HG02840 (cell line): ENCODE results near the gene BRI3BP.

Experiments used
- ATAC-seq: cut with Tn5 transposase; IDR thresholded peaks from one replicate; pipeline ENCODE4 v1.9.1; 2021; ENCODE audit warnings: mild to moderate bottlenecking, moderate library complexity, moderate number of reproducible peaks; ENCODE audit not compliant: unreplicated experiment, low FRiP score

The BRI3BP gene

DNA sequence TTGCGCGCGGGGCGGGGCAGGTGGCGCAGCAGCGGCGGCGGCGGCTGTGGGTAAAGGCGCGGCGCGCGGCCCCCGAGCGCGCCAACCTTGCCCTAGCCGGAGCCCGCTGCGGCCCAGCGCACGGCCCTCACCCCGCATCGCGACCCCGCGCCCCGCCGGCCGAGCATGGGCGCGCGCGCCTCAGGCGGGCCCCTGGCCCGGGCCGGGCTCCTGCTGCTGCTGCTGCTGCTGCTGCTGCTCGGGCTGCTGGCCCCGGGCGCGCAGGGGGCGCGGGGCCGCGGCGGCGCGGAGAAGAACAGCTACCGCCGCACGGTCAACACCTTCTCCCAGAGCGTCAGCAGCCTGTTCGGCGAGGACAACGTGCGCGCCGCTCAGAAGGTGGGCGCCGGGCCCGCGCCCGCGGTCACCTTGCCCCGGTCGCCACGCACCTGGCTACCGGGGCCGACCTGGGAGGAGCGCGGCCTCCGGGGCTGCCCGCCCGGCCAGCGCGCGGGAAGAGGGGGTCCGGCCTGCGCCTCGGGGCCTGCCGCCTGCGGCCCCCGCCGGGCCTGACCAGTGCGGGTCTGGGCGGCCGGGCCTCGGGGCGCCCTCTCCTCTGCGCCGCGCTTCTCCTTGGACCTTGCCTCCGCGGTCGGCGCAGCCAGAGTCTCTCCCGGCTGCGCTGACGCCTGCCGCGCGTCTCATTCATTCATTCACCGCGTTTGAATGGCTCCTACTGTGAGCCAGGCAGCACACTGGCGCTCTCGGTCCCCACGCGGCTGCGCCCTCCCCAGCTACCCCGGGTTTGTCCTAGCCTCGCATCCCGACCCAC lies at the start of gene BRI3BP:
Gene BRI3BP, plus strand, starts transcription at position 20 of the 811 bp plus-strand sequence. Its CDS starts 146 bp downstream, at position 166.
- ATAC-seq = peak; percentile 41

DNA sequence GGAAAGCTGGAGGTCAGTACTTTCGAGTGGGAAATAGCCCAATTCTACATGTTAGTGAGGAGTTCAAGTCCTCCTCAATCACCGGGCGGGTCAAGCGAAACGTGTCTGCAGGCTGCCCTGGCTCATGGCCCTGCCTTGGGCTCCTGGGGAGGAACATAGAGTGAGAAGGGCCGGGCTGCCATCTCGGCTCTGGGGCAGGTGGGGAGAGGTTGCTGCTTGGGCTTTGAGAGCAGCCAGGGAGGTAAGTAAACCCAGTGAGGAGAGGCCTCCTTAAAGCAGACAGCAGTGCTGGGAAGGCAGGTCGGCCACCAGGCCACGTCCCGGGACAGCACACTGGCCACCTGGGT lies 47.0 kb upstream of the BRI3BP start:
- no peak for ATAC-seq

GRCh38 chr12:124947013-124947412 lies 46.4 kb upstream of the BRI3BP start:
- ATAC-seq = no peak

GRCh38 chr12:124947561-124948398 lies 45.7 kb upstream of the BRI3BP start:
- no peak for ATAC-seq

GRCh38 chr12:124949066-124949465 lies 44.4 kb upstream of the BRI3BP start:
- no peak for ATAC-seq

DNA sequence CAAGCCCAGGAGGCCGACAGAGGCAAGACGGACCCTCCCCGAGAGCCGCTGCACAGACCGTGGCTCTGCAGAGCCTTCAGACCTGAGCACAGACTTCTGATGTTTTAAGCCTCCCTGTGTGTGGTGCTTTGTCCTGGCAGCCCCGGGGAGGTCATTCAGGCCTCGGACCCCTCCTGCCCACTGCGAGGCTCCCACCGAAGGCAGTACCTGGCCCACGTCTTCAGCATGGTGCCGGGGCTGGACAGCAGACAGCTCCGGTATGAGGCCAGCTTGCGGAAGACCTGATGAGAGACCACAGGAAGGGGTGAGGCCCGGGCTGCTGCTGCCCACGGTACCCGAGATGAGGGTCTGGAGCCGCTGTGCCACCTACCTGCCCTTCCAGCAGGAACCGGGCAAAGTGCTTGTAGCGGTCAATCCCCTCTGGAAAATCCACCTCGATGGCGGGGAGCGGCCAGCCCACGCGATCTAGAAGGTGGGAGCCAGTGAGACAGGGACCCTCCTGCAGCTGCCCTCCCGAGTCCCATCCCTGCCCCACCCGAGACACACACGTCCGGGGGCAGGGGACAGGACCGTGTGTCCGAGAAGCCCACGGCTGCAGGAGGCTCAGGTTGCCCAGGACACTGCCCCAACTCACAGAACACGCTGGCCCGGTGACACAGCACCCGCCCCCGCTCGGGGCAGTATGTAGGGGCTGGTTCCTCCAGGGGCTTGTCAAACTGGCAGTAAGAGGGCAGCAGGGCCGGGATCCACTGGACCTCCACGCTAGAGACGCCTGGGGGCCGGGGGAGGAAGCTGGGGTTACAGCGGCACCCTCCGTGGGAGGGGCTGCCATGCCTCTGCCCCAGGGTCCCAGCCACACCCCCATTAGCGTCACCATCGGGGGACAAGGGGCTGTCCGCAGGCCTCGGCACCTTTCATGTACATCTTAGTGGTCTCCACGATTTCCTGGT lies 43.4 kb upstream of the BRI3BP start:
- ATAC-seq = no peak

DNA sequence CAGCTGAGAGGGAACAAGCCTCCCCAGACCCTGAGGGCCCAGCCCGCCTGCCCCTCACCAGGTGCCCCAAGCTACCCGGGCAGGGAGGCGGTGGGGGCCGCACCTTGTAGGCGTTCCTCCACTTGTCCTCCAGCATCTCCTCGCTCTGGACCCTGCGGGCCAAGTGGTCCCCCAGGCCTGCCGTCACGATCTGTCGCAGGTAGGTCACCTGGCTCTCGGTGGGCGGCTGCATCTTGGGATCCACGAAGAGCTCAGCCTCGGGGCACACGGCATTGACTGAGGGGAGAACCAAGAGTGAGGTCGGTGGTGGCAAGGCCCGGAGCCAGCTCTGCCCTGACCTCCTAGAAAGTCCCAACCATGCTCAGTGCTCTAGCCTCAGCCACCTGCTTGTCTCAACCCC lies 41.1 kb upstream of the BRI3BP start:
- no peak for ATAC-seq

- ATAC-seq = no peak
Observed at GRCh38 chr12:124952801-124953200, 40.6 kb upstream of the BRI3BP start.

GRCh38 chr12:124953689-124954405 lies 39.6 kb upstream of the BRI3BP start:
- no peak for ATAC-seq

DNA sequence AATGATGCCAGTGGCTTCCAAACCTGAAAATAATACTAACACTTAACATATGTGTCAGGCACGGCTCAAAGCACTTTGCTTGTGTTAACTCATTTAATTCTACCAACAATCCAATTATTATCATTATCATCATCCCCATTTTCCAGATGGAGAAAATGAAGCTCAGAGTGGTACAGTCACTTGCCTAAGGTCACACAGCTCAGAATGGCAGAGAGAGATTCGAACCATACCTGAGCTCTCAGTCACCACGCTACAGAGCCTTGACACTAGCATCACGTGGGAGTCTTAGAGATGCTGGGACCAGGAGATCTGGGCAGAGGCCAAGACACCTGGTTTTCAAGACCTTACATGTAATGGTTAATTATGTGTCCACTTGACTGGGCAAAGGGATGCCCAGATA lies 38.7 kb upstream of the BRI3BP start:
- no peak for ATAC-seq

GRCh38 chr12:124956571-124956970 lies 36.9 kb upstream of the BRI3BP start:
- ATAC-seq = no peak

GRCh38 chr12:124961055-124961454 lies 32.4 kb upstream of the BRI3BP start:
- no peak for ATAC-seq

DNA sequence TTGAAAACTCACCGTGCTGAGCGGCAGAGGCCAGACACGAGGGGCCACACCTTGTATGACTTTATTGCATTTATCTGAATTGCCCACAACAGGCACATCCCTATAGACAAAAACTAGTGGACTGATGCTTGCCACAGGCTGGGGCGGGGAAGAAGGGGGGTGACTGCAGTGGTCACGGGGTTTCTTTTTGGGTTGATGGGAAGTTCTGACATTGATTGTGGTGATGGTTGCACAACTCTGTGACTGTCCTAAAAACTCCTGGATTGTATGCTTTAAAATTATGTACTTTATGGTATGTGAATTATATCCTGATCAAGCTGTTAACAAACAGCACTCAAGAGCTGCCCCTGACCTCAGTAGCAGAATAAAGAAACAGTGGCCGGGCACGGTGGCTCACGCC lies 30.2 kb upstream of the BRI3BP start:
- no peak for ATAC-seq

- no peak for ATAC-seq
Observed at GRCh38 chr12:124964251-124964650, 29.2 kb upstream of the BRI3BP start.

GRCh38 chr12:124964836-124965462 lies 28.5 kb upstream of the BRI3BP start:
- ATAC-seq = no peak

GRCh38 chr12:124967016-124967739 lies 26.3 kb upstream of the BRI3BP start:
- ATAC-seq = no peak

DNA sequence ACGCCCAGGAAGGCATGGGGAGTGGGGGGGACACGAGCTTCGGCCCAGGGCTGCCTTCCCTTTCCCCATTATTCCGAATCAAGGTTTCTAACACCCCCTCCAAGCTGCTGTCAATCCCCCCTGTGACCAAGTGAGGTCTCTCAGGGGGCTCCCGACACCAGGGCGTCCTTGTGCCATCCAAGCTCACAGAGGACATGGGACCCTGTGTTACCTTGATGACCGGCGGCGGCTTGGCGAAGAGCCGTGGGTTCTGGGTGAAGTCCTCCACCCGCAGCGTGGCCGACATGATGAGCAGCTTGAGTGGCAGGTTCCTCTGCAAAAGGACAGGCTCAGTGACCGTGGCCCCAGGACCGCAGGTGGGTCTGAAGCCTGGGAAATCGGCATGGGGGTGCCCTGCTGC lies 24.8 kb upstream of the BRI3BP start:
- no peak for ATAC-seq

GRCh38 chr12:124970647-124971402 lies 22.6 kb upstream of the BRI3BP start:
- no peak for ATAC-seq
